Measurements from ENCODE around the gene R3HDM4.
A peak's percentile ranks its signal among the peaks of the same experiment; 100 is the strongest.

The R3HDM4 gene

DNA sequence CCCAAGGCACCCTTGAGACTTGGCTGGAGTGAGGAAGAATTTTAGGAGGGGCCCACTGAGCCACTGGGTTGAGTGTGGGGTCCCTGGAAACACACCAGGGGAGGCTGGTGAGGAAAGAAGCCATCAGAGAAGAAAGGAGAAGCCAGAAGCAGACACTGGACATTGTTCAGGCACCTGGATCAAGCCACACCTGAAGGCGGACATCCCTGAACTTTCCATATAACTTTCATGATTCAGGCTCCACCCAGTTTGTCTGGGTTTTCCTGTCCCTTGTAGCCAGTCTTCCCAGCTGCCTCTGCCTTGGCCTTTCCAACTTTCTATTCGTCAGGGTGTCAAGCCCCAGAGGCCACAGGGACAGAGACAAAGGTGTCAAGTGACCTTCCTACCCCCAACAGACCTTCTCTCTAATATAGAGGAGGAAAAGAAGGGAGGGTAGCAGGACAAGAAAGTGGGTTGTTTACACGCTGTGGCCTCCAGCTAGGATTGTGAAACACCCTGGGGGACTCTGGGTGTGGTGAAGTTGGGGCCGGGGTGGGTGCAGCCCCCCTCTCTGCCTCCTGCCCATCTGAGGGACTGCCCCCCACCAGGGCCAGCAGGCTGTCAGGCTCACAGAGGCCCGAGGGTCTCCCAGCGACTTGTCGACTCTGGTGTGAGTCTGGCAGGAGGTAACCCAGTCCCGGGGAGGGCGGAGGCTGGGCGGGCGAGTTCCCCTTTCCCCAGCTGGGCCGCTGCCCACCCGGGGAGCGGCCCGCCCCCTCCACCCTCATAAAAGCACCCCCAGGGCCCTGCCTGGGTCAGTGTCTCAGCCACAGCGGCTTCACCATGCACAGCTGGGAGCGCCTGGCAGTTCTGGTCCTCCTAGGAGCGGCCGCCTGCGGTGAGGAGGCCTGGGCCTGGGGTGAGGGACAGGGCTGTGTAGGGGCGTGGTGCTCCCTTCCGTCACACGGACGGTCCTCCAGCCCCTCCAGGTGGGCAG lies 53.9 kb downstream of the R3HDM4 start, which contains the start of gene CFD:
Gene CFD, plus strand, starts transcription at position 797 of the 976 bp plus-strand sequence. Its CDS starts 26 bp downstream, at position 823.
- H3K4me2 ChIP-seq (ENCODE audit: insufficient read depth, low read length, poor library complexity, severe bottlenecking): peak within 1 kb of the TSS; percentile 73
- H3K9me3 ChIP-seq (replicated peaks in 1 of 2; ENCODE audit: control insufficient read depth in 2 of 2, insufficient read depth in 1 of 2, low read depth in 1 of 2, low read length in 2 of 2): peaks cover 0 to 9% of the 10 kb centered on the region in 2 donors
- peak within 1 kb of the TSS; percentile 98 for H2BK15ac ChIP-seq (ENCODE audit: low read length)
- no peak within 1 kb of the TSS for H4K8ac ChIP-seq (ENCODE audit: low read depth, low read length)
- peak within 1 kb of the TSS; percentile 39 for H2BK5ac ChIP-seq (ENCODE audit: low read length)
- DNase-seq (ENCODE audit: low spot score): no peak
- no peak within 1 kb of the TSS for H3K14ac ChIP-seq (ENCODE audit: low read length)
- H2BK12ac ChIP-seq (ENCODE audit: low read length): peak within 1 kb of the TSS; percentile 84
- peak within 1 kb of the TSS; percentile 87 for H3K18ac ChIP-seq (ENCODE audit: low read length)
- peak within 1 kb of the TSS; percentile 92 for H2AFZ ChIP-seq (ENCODE audit: low read length)
- H3K79me1 ChIP-seq (ENCODE audit: low read depth, low read length): peaks cover 4% of the 10 kb centered on the region
- no peak within 1 kb of the TSS for H3K4ac ChIP-seq (ENCODE audit: low read length)
- peak within 1 kb of the TSS; percentile 88 for H2AK5ac ChIP-seq (ENCODE audit: low read depth, low read length)
- no peaks in the 10 kb centered on the region for H3K36me3 ChIP-seq (replicated peaks in 1 of 2; ENCODE audit: control insufficient read depth in 2 of 2, insufficient read depth in 2 of 2, low read length in 2 of 2)
- H2BK120ac ChIP-seq (ENCODE audit: low read depth, low read length): no peak within 1 kb of the TSS
- no CpG with 5 or more reads among the region's 24 CpGs for WGBS, 2 donors (ENCODE audit: extremely low coverage in 2 of 2, insufficient read length in 2 of 2, insufficient replicate concordance in 1 of 2)
- H3K27ac ChIP-seq (replicated peaks; ENCODE audit: low read length): no peak within 1 kb of the TSS
- H3K23ac ChIP-seq (ENCODE audit: low read depth, low read length, poor library complexity): peak within 1 kb of the TSS; percentile 93
- H3K9ac ChIP-seq (ENCODE audit: low read depth, low read length, poor library complexity): peak within 1 kb of the TSS; percentile 60
- H3K4me1 ChIP-seq (ENCODE audit: control insufficient read depth in 2 of 2, insufficient read depth in 1 of 2, low read depth in 1 of 2, low read length in 2 of 2): peaks cover 2 to 3% of the 10 kb centered on the region in 2 donors
- H3K27me3 ChIP-seq (ENCODE audit: control insufficient read depth in 3 of 3, insufficient read depth in 3 of 3, low read depth in 1 of 3, low read length in 3 of 3): peaks cover 18 to 43% (median 19%) of the 10 kb centered on the region in 3 experiments
- H4K91ac ChIP-seq (ENCODE audit: low read depth, low read length, poor library complexity): no peak within 1 kb of the TSS
- peak within 1 kb of the TSS; percentile 33 to 75 for H3K4me3 ChIP-seq (ENCODE audit: low read length in 2 of 2)

DNA sequence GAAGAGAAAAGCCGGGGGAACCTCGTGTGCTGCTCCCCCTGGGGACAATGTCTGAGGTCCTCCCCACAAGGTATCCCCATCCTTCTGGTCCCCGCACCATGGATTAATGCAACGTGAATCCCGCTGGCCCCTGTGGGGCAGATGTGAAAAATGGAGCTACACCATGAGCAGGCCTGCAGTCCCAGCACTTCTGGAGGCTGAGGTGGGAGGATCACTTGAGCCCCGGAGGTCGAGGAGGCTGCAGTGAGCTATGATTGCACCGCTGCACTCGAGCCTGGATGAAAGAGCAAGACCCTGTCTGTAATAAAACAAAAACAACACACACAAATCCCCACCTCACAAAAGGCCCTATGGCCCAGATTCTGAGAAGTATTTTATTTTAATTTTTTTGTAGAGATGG lies 54.7 kb downstream of the R3HDM4 start:
- H2BK12ac ChIP-seq (ENCODE audit: low read length): no peak overlapping the region
- H3K9me3 ChIP-seq (replicated peaks in 1 of 2; ENCODE audit: control insufficient read depth in 2 of 2, insufficient read depth in 1 of 2, low read depth in 1 of 2, low read length in 2 of 2): peaks cover 0 to 9% of the 10 kb centered on the region in 2 donors
- no peak overlapping the region for H4K8ac ChIP-seq (ENCODE audit: low read depth, low read length)
- no peaks in the 10 kb centered on the region for H3K36me3 ChIP-seq (replicated peaks in 1 of 2; ENCODE audit: control insufficient read depth in 2 of 2, insufficient read depth in 2 of 2, low read length in 2 of 2)
- H3K79me1 ChIP-seq (ENCODE audit: low read depth, low read length): peaks cover 4% of the 10 kb centered on the region
- H3K4ac ChIP-seq (ENCODE audit: low read length): no peak overlapping the region
- no peak overlapping the region for H3K27ac ChIP-seq (replicated peaks; ENCODE audit: low read length)
- H2BK120ac ChIP-seq (ENCODE audit: low read depth, low read length): no peak overlapping the region
- H3K9ac ChIP-seq (ENCODE audit: low read depth, low read length, poor library complexity): no peak overlapping the region
- no peak overlapping the region for H3K4me2 ChIP-seq (ENCODE audit: insufficient read depth, low read length, poor library complexity, severe bottlenecking)
- H3K14ac ChIP-seq (ENCODE audit: low read length): no peak overlapping the region
- H2BK15ac ChIP-seq (ENCODE audit: low read length): no peak overlapping the region
- no peak overlapping the region for H3K23ac ChIP-seq (ENCODE audit: low read depth, low read length, poor library complexity)
- peak overlapping the region in 1 of 2 donors; percentile 30 for H3K4me3 ChIP-seq (ENCODE audit: low read length in 2 of 2)
- no peak for DNase-seq (ENCODE audit: low spot score)
- H3K4me1 ChIP-seq (ENCODE audit: control insufficient read depth in 2 of 2, insufficient read depth in 1 of 2, low read depth in 1 of 2, low read length in 2 of 2): peaks cover 2 to 3% of the 10 kb centered on the region in 2 donors
- no peak overlapping the region for H4K91ac ChIP-seq (ENCODE audit: low read depth, low read length, poor library complexity)
- peaks cover 18 to 42% (median 19%) of the 10 kb centered on the region in 3 experiments for H3K27me3 ChIP-seq (ENCODE audit: control insufficient read depth in 3 of 3, insufficient read depth in 3 of 3, low read depth in 1 of 3, low read length in 3 of 3)
- no peak overlapping the region for H3K18ac ChIP-seq (ENCODE audit: low read length)
- no peak overlapping the region for H2AK5ac ChIP-seq (ENCODE audit: low read depth, low read length)
- WGBS, 2 donors (ENCODE audit: extremely low coverage in 2 of 2, insufficient read length in 2 of 2, insufficient replicate concordance in 1 of 2): no CpG with 5 or more reads among the region's 9 CpGs
- H2BK5ac ChIP-seq (ENCODE audit: low read length): no peak overlapping the region
- H2AFZ ChIP-seq (ENCODE audit: low read length): no peak overlapping the region

DNA sequence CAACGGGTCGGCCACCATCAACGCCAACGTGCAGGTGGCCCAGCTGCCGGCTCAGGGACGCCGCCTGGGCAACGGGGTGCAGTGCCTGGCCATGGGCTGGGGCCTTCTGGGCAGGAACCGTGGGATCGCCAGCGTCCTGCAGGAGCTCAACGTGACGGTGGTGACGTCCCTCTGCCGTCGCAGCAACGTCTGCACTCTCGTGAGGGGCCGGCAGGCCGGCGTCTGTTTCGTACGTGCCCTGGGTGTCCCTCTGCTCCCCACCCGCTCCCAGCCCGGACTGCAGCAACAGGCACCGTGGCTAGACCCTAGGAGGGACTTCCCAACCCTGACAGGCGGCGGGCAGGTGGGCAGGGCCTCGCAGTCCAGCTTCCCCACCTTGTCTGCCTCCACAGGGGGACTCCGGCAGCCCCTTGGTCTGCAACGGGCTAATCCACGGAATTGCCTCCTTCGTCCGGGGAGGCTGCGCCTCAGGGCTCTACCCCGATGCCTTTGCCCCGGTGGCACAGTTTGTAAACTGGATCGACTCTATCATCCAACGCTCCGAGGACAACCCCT lies 57.4 kb downstream of the R3HDM4 start:
- peaks cover 0 to 2% of the 10 kb centered on the region in 2 donors for H3K9me3 ChIP-seq (replicated peaks in 1 of 2; ENCODE audit: control insufficient read depth in 2 of 2, insufficient read depth in 1 of 2, low read depth in 1 of 2, low read length in 2 of 2)
- peak overlapping the region; percentile 98 for H3K23ac ChIP-seq (ENCODE audit: low read depth, low read length, poor library complexity)
- no peak overlapping the region for H3K4ac ChIP-seq (ENCODE audit: low read length)
- H3K18ac ChIP-seq (ENCODE audit: low read length): peak overlapping the region; percentile 89
- peak overlapping the region; percentile 99 for H3K14ac ChIP-seq (ENCODE audit: low read length)
- no CpG with 5 or more reads among the region's 40 CpGs for WGBS, 2 donors (ENCODE audit: extremely low coverage in 2 of 2, insufficient read length in 2 of 2, insufficient replicate concordance in 1 of 2)
- H2BK5ac ChIP-seq (ENCODE audit: low read length): no peak overlapping the region
- no peak overlapping the region for H4K8ac ChIP-seq (ENCODE audit: low read depth, low read length)
- H3K9ac ChIP-seq (ENCODE audit: low read depth, low read length, poor library complexity): peak overlapping the region; percentile 70
- no peak overlapping the region for H4K91ac ChIP-seq (ENCODE audit: low read depth, low read length, poor library complexity)
- no peak overlapping the region for H3K4me2 ChIP-seq (ENCODE audit: insufficient read depth, low read length, poor library complexity, severe bottlenecking)
- peak overlapping the region; percentile 66 for H2AK5ac ChIP-seq (ENCODE audit: low read depth, low read length)
- H3K27ac ChIP-seq (replicated peaks; ENCODE audit: low read length): no peak overlapping the region
- H3K27me3 ChIP-seq (ENCODE audit: control insufficient read depth in 3 of 3, insufficient read depth in 3 of 3, low read depth in 1 of 3, low read length in 3 of 3): peaks cover 7 to 22% (median 20%) of the 10 kb centered on the region in 3 experiments
- peaks cover 2% of the 10 kb centered on the region for H3K79me1 ChIP-seq (ENCODE audit: low read depth, low read length)
- DNase-seq (ENCODE audit: low spot score): no peak
- H3K4me1 ChIP-seq (ENCODE audit: control insufficient read depth in 2 of 2, insufficient read depth in 1 of 2, low read depth in 1 of 2, low read length in 2 of 2): peaks cover 0 to 2% of the 10 kb centered on the region in 2 donors
- no peak overlapping the region for H2AFZ ChIP-seq (ENCODE audit: low read length)
- peak overlapping the region; percentile 38 for H2BK15ac ChIP-seq (ENCODE audit: low read length)
- H2BK120ac ChIP-seq (ENCODE audit: low read depth, low read length): no peak overlapping the region
- no peaks in the 10 kb centered on the region for H3K36me3 ChIP-seq (replicated peaks in 1 of 2; ENCODE audit: control insufficient read depth in 2 of 2, insufficient read depth in 2 of 2, low read length in 2 of 2)
- no peak overlapping the region for H3K4me3 ChIP-seq (ENCODE audit: low read length in 2 of 2)
- no peak overlapping the region for H2BK12ac ChIP-seq (ENCODE audit: low read length)

DNA sequence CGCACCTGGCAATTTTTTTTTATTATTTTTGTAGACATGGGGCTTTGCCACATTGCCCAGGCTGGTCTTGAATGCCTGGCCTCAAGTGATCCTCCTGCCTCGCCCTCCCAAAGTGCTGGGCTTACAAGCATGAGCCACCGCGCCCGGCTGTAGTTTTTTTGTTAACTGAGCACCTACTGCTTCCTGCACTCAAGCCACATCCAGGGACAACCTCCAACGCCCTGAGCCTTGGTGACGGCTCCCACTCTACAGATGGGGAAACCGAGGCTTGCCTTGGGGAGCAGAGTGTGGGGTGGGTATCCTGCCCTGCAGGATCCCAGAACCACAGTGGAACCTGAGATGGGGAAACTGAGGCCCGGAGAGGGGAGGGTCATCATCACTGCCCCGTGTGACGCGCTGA lies 57.9 kb downstream of the R3HDM4 start:
- Histone ChIP-seq H3K4me3 (ENCODE audit: low read length in 2 of 2) (no peak overlapping the region), H3K18ac (ENCODE audit: low read length) (peak overlapping the region; percentile 89), H4K91ac (ENCODE audit: low read depth, low read length, poor library complexity) (no peak overlapping the region), H2AK5ac (ENCODE audit: low read depth, low read length) (peak overlapping the region; percentile 66), H3K9ac (ENCODE audit: low read depth, low read length, poor library complexity) (no peak overlapping the region), H3K4me1 (ENCODE audit: control insufficient read depth in 2 of 2, insufficient read depth in 1 of 2, low read depth in 1 of 2, low read length in 2 of 2) (peaks cover 0 to 6% of the 10 kb centered on the region in 2 donors), H3K27me3 (ENCODE audit: control insufficient read depth in 3 of 3, insufficient read depth in 3 of 3, low read depth in 1 of 3, low read length in 3 of 3) (peaks cover 3 to 17% (median 17%) of the 10 kb centered on the region in 3 experiments), H3K23ac (ENCODE audit: low read depth, low read length, poor library complexity) (peak overlapping the region; percentile 98), H3K14ac (ENCODE audit: low read length) (peak overlapping the region; percentile 99), H2AFZ (ENCODE audit: low read length) (no peak overlapping the region), H2BK15ac (ENCODE audit: low read length) (no peak overlapping the region), H4K8ac (ENCODE audit: low read depth, low read length) (no peak overlapping the region), H3K9me3 (replicated peaks in 1 of 2; ENCODE audit: control insufficient read depth in 2 of 2, insufficient read depth in 1 of 2, low read depth in 1 of 2, low read length in 2 of 2) (peaks cover 0 to 2% of the 10 kb centered on the region in 2 donors), H3K36me3 (replicated peaks in 1 of 2; ENCODE audit: control insufficient read depth in 2 of 2, insufficient read depth in 2 of 2, low read length in 2 of 2) (no peaks in the 10 kb centered on the region), H2BK120ac (ENCODE audit: low read depth, low read length) (no peak overlapping the region), H3K4ac (ENCODE audit: low read length) (no peak overlapping the region), H2BK12ac (ENCODE audit: low read length) (no peak overlapping the region), H3K79me1 (ENCODE audit: low read depth, low read length) (peaks cover 2% of the 10 kb centered on the region), H3K27ac (replicated peaks; ENCODE audit: low read length) (no peak overlapping the region), H2BK5ac (ENCODE audit: low read length) (no peak overlapping the region), H3K4me2 (ENCODE audit: insufficient read depth, low read length, poor library complexity, severe bottlenecking) (no peak overlapping the region)
- no peak for DNase-seq (ENCODE audit: low spot score)
- WGBS, 2 donors (ENCODE audit: extremely low coverage in 2 of 2, insufficient read length in 2 of 2, insufficient replicate concordance in 1 of 2): no CpG with 5 or more reads among the region's 12 CpGs
